Suprapubic skin (tissue), 3 donors: ENCODE measurements around the gene S100A12.

Source experiments
- CTCF ChIP-seq, 2 donors: fragments of 200-600 bp in 1 of 2; fragments of 450-650 bp in 1 of 2; sonication (generic) in 1 of 2; IDR thresholded peaks; one replicate each; pipeline ENCODE4 v1.5.1; 2016 to 2019; ENCODE audit warnings: antibody characterized with exemption in 2 of 2, mild to moderate bottlenecking in 1 of 2, moderate library complexity in 1 of 2
- POLR2AphosphoS5 ChIP-seq, 3 donors: sonication (generic); formaldehyde crosslinking; IDR thresholded peaks; one replicate each; pipeline ENCODE4 v1.6.1; 2017; ENCODE audit warnings: antibody characterized with exemption in 3 of 3

- TF ChIP-seq POLR2AphosphoS5 (IDR thresholded peaks at IDR 0.05) (no peak), CTCF (IDR thresholded peaks at IDR 0.05) (no peak)
Measured at GRCh38 chr1:153360190-153360589, 15.2 kb downstream of the S100A12 start.
